ENCODE data around the gene STX18.

STX18 gene

GRCh38 chr4:4409416-4410115, 132.3 kb downstream of the STX18 start:
- TF ChIP-seq CTCF (IDR thresholded peaks at IDR 0.05; ENCODE audit: low read depth, low read length, missing control alignments) = no peak
- DNase-seq (ENCODE audit: low read depth) = no peak
- H3K4me3 ChIP-seq (ENCODE audit: low read depth, low read length) = no peak overlapping the region
- in situ Hi-C loops (cut with HindIII; ENCODE audit: low sequenced_read_pairs) = no loop called here

GRCh38 chr4:4408576-4409335, 133.1 kb downstream of the STX18 start:
- no peak overlapping the region for H3K4me3 ChIP-seq (ENCODE audit: low read depth, low read length)
- no peak for TF ChIP-seq CTCF (IDR thresholded peaks at IDR 0.05; ENCODE audit: low read depth, low read length, missing control alignments)
- DNase-seq (ENCODE audit: low read depth) = no peak
- in situ Hi-C loops (cut with HindIII; ENCODE audit: low sequenced_read_pairs) = no loop called here

DNA sequence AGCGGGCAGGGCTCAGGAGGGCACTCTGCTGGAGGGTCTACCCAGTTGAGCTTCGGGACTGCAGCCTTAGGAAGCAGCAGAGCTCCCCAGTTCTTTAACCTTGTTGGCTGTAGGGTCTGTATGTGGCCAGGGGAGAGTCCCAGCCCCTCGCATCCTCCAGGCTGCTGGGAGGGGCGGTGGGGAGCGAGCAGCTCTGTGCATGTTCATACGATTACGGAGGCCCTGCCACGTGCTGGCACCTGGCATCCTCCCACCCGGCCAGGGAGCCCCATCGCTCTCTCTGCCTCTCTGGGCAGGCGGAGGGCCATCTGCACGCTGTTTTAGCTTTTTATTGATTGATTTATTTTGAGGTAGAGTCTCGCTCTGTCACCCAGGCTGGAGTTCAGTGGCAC, 133.7 kb downstream of the STX18 start:
- in situ Hi-C loops (cut with HindIII; ENCODE audit: low sequenced_read_pairs) = no loop called here
- no peak for DNase-seq (ENCODE audit: low read depth)
- no peak for TF ChIP-seq CTCF (IDR thresholded peaks at IDR 0.05; ENCODE audit: low read depth, low read length, missing control alignments)
- H3K4me3 ChIP-seq (ENCODE audit: low read depth, low read length) = no peak overlapping the region

DNA sequence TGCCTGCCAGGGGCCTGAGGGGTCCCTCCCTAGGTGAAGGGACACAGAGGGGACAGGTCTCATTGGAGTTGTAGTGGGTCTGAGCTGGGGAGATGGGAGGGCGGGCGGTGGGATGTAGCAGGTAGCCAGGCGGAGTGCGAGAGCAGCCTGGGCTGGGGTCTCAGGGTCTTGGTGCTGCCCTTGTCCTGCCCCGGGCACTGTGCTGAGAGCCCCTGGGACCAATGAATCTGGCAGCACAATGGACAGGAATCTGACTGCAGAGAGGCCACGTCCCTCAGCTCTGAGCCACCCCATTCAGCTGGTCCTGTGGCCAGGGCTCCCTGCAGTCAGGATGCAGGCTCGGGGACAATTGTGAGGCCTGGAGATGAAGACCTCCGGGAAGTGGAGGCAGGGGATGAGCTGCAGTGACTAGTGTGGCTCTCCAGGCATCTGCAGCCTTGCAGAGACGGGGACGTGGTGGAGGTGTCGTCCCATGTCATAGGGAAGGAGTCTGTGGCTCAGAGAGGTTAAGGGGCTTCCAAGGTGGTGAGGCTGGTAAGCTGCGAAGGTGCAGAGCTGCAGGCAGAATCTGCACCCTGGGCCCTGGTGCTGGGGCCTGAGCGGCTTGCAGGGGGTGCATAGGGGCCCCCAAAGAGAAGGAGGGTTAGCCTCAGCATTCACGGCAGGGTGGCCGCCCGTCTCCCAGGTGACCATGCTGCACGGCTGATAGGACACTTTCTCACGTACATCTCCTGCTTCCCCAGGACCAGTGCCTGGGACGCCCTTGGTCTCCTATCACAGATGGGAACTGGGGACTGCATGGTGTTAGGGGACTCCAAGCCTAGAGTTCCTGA, 134.3 kb downstream of the STX18 start:
- TF ChIP-seq CTCF (IDR thresholded peaks at IDR 0.05; ENCODE audit: low read depth, low read length, missing control alignments) = no peak
- DNase-seq (ENCODE audit: low read depth) = no peak
- H3K4me3 ChIP-seq (ENCODE audit: low read depth, low read length) = no peak overlapping the region
- in situ Hi-C loops (cut with HindIII; ENCODE audit: low sequenced_read_pairs) = no loop called here

- H3K4me3 ChIP-seq (ENCODE audit: low read depth, low read length) = no peak overlapping the region
- in situ Hi-C loops (cut with HindIII; ENCODE audit: low sequenced_read_pairs) = no loop called here
- no peak for DNase-seq (ENCODE audit: low read depth)
- no peak for TF ChIP-seq CTCF (IDR thresholded peaks at IDR 0.05; ENCODE audit: low read depth, low read length, missing control alignments)
Observed at GRCh38 chr4:4406455-4407298, 135.2 kb downstream of the STX18 start.

Data from astrocyte of the cerebellum (primary cell).